Naive thymus-derived CD8-positive, alpha-beta T cell (primary cell): ENCODE data around the gene NKIRAS2. TPM values are rescaled to one million over a fixed set of nuclear protein-coding genes. Genes with fewer than 3 reads are reported as not detected.

Experiments
- ATAC-seq, 2 donors: fragments of 150-1000 bp; cut with Tn5 transposase in 1 of 2; sonication (Bioruptor Pico), chemical (Tn5 transposase) in 1 of 2; 1 replicate in 1 of 2; 2 replicates in 1 of 2; pipeline ENCODE4 v1.10.0; 2021; ENCODE audit warnings: mild to moderate bottlenecking in 2 of 2, moderate library complexity in 2 of 2
- POLR2A ChIA-PET: fragments of 350-600 bp; sonication (Branson Sonifier 250); formaldehyde crosslinking; loops from one replicate; lab custom pipeline; 2021; ENCODE audit warnings: antibody characterized with exemption; lab: Charles Lee
- DNase-seq, 10 donors: peaks; one replicate each; pipeline versions ENCODE4 v3.0.0 to v3.0.0-alpha.2; 2020 to 2022
- H3K27ac Mint-ChIP-seq, 10 donors: one replicate each; pipeline ENCODE4 v1.8.0; 2020 to 2022; ENCODE audit warnings: mild to moderate bottlenecking in 10 of 10, mixed read lengths in 10 of 10, moderate library complexity in 4 of 10, inconsistent platforms in 1 of 10
- H3K27me3 Mint-ChIP-seq, 5 donors: one replicate each; pipeline ENCODE4 v1.8.0; 2021 to 2022; ENCODE audit warnings: mixed read lengths in 5 of 5
- H3K36me3 Mint-ChIP-seq, 3 donors: one replicate each; pipeline ENCODE4 v1.8.0; 2020 to 2022; ENCODE audit warnings: mixed read lengths in 3 of 3, mild to moderate bottlenecking in 2 of 3, inconsistent platforms in 1 of 3
- H3K4me1 Mint-ChIP-seq, 4 donors: one replicate each; pipeline ENCODE4 v1.8.0; 2021 to 2022; ENCODE audit warnings: mixed read lengths in 4 of 4
- H3K4me3 Mint-ChIP-seq, 10 donors: one replicate each; pipeline ENCODE4 v1.8.0; 2020 to 2022; ENCODE audit warnings: mild to moderate bottlenecking in 10 of 10, mixed read lengths in 10 of 10, moderate library complexity in 6 of 10, inconsistent platforms in 1 of 10
- H3K9me3 Mint-ChIP-seq, 9 donors: one replicate each; pipeline ENCODE4 v1.8.0; 2020 to 2022; ENCODE audit warnings: mixed read lengths in 9 of 9, mild to moderate bottlenecking in 3 of 9, inconsistent platforms in 1 of 9, moderate library complexity in 1 of 9
- polyA plus RNA-seq, 3 donors: library from polyadenylated mRNA; unstranded; fragments of 300-500 nt; fragmentation: Illumina TruSeq; gene quantifications; one replicate each; pipeline ENCODE4 v1.2.3, GENCODE V29; 2021
- total RNA-seq, 8 experiments: library from RNA in 2 of 8; stranded (reverse) in 2 of 8; gene quantifications; one replicate each; pipeline ENCODE4 v1.2.3 and lab custom pipeline; 2021 to 2026

Gene NKIRAS2
- total and polyA plus RNA-seq, 5 experiments from 2014 or later, result 19.1 to 30.2 (median 20.5) TPM

GRCh38 chr17:42034059-42034458 lies 14.2 kb downstream of the NKIRAS2 start:
- POLR2A ChIA-PET, result interaction anchor here (1.2 kb wide), 1 partner anchor 16 kb away, joined by 3 read pairs; no protein-coding TSS in a partner anchor

GRCh38 chr17:42038221-42038973 lies 18.5 kb downstream of the NKIRAS2 start:
- POLR2A ChIA-PET, result no interaction called here
- no peaks in the 10 kb centered on the region for H3K9me3 Mint-ChIP-seq
- ATAC-seq (no peak), DNase-seq (no peak)
- H3K27me3 Mint-ChIP-seq, result peaks cover 0 to 19% (median 5%) of the 10 kb centered on the region in 5 donors
- peaks cover 3 to 9% (median 6%) of the 10 kb centered on the region in 4 donors for H3K4me1 Mint-ChIP-seq
- no peaks in the 10 kb centered on the region for H3K36me3 Mint-ChIP-seq
- H3K4me3 Mint-ChIP-seq, result no peak overlapping the region
- H3K27ac Mint-ChIP-seq, result no peak overlapping the region

More at GRCh38 chr17:42034059-42034458, 14.2 kb downstream of the NKIRAS2 start:
- DNase-seq (no peak), ATAC-seq (peak in 1 of 2 donors; percentile 29)
- Mint-ChIP-seq H3K27me3 (peaks cover 0 to 15% (median 5%) of the 10 kb centered on the region in 5 donors), H3K4me3 (no peak overlapping the region), H3K9me3 (no peaks in the 10 kb centered on the region), H3K4me1 (peaks cover 3 to 9% (median 6%) of the 10 kb centered on the region in 4 donors), H3K36me3 (no peaks in the 10 kb centered on the region), H3K27ac (no peak overlapping the region)

- POLR2A ChIA-PET, result interaction anchor here (0.9 to 1.0 kb wide), 2 partner anchors 11 to 72 kb away, joined by 3 to 4 read pairs; partner anchors contain the start of genes C17orf113 and DHX58
- Mint-ChIP-seq H3K36me3 (no peaks in the 10 kb centered on the region), H3K27ac (no peak overlapping the region), H3K4me3 (no peak overlapping the region), H3K27me3 (peaks cover 0 to 19% (median 5%) of the 10 kb centered on the region in 5 donors), H3K9me3 (no peaks in the 10 kb centered on the region), H3K4me1 (no peaks in the 10 kb centered on the region)
- DNase-seq (no peak), ATAC-seq (no peak)
Measured at GRCh38 chr17:42039794-42040763, 20.2 kb downstream of the NKIRAS2 start.

- Mint-ChIP-seq H3K27ac (no peak overlapping the region), H3K4me3 (no peak overlapping the region), H3K9me3 (no peaks in the 10 kb centered on the region), H3K36me3 (no peaks in the 10 kb centered on the region), H3K4me1 (no peaks in the 10 kb centered on the region), H3K27me3 (peaks cover 0 to 16% (median 5%) of the 10 kb centered on the region in 5 donors)
- POLR2A ChIA-PET, result interaction anchor here (0.9 to 1.0 kb wide), 2 partner anchors 10 to 72 kb away, joined by 3 to 4 read pairs; partner anchors contain the start of genes C17orf113 and DHX58
- no peak for ATAC-seq
- no peak for DNase-seq
Measured at GRCh38 chr17:42040818-42041217, 20.9 kb downstream of the NKIRAS2 start.

- DNase-seq (no peak), ATAC-seq (no peak)
- no peak overlapping the region for H3K4me3 Mint-ChIP-seq
- H3K27ac Mint-ChIP-seq, result peak overlapping the region in 1 of 10 donors; percentile 22
- POLR2A ChIA-PET, result interaction anchor here (1.0 kb wide), 1 partner anchor 71 kb away, joined by 3 read pairs; the partner anchor contains the start of gene DHX58
- no peaks in the 10 kb centered on the region for H3K36me3 Mint-ChIP-seq
- peaks cover 0 to 2% (median 0%) of the 10 kb centered on the region in 4 donors for H3K4me1 Mint-ChIP-seq
- peaks cover 0 to 16% (median 5%) of the 10 kb centered on the region in 5 donors for H3K27me3 Mint-ChIP-seq
- no peaks in the 10 kb centered on the region for H3K9me3 Mint-ChIP-seq
Measured at GRCh38 chr17:42041619-42042018, 21.7 kb downstream of the NKIRAS2 start.

- no peak overlapping the region for H3K27ac Mint-ChIP-seq
- POLR2A ChIA-PET, result no interaction called here
- H3K36me3 Mint-ChIP-seq, result no peaks in the 10 kb centered on the region
- H3K27me3 Mint-ChIP-seq, result peaks cover 0 to 13% (median 2%) of the 10 kb centered on the region in 5 donors
- H3K4me1 Mint-ChIP-seq, result peaks cover 0 to 2% (median 0%) of the 10 kb centered on the region in 4 donors
- H3K4me3 Mint-ChIP-seq, result no peak overlapping the region
- ATAC-seq (no peak), DNase-seq (no peak)
- no peaks in the 10 kb centered on the region for H3K9me3 Mint-ChIP-seq
Measured at GRCh38 chr17:42042598-42043319, 22.9 kb downstream of the NKIRAS2 start.

- Mint-ChIP-seq H3K9me3 (no peaks in the 10 kb centered on the region), H3K4me1 (peaks cover 1 to 5% (median 3%) of the 10 kb centered on the region in 4 donors), H3K27ac (peak overlapping the region in 2 of 10 donors; percentile 1 to 15), H3K4me3 (no peak overlapping the region), H3K36me3 (no peaks in the 10 kb centered on the region), H3K27me3 (peaks cover 0 to 12% (median 3%) of the 10 kb centered on the region in 5 donors)
- POLR2A ChIA-PET, result no interaction called here
- no peak for DNase-seq
- no peak for ATAC-seq
Measured at GRCh38 chr17:42045719-42046118, 25.8 kb downstream of the NKIRAS2 start.

- ATAC-seq (no peak), DNase-seq (no peak)
- Mint-ChIP-seq H3K36me3 (no peaks in the 10 kb centered on the region), H3K27ac (peak overlapping the region in 1 of 10 donors; percentile 33), H3K4me1 (peaks cover 6 to 9% (median 7%) of the 10 kb centered on the region in 4 donors), H3K27me3 (peaks cover 2 to 20% (median 6%) of the 10 kb centered on the region in 5 donors), H3K9me3 (no peaks in the 10 kb centered on the region), H3K4me3 (no peak overlapping the region)
- POLR2A ChIA-PET, result interaction anchor here (0.7 kb wide), 1 partner anchor 547 kb away, joined by 4 read pairs; no protein-coding TSS in a partner anchor
Measured at GRCh38 chr17:42047343-42047742, 27.5 kb downstream of the NKIRAS2 start.

- Mint-ChIP-seq H3K4me3 (peak overlapping the region; percentile 66 to 88 (median 79)), H3K36me3 (no peaks in the 10 kb centered on the region), H3K27me3 (peaks cover 9 to 41% (median 19%) of the 10 kb centered on the region in 5 donors), H3K27ac (peak overlapping the region in 4 of 10 donors; percentile 41 to 81 (median 62)), H3K9me3 (no peaks in the 10 kb centered on the region), H3K4me1 (peaks cover 6 to 9% (median 7%) of the 10 kb centered on the region in 4 donors)
- POLR2A ChIA-PET, result interaction anchor here (1.2 kb wide), 1 partner anchor 29 kb away, joined by 3 read pairs; no protein-coding TSS in a partner anchor
- no peak for DNase-seq
- no peak for ATAC-seq
Measured at GRCh38 chr17:42049834-42050392, 30.0 kb downstream of the NKIRAS2 start.

- peaks cover 9 to 47% (median 23%) of the 10 kb centered on the region in 5 donors for H3K27me3 Mint-ChIP-seq
- peaks cover 6 to 9% (median 7%) of the 10 kb centered on the region in 4 donors for H3K4me1 Mint-ChIP-seq
- peak within 1 kb of the TSS in 6 of 10 donors; percentile 31 to 81 (median 56) for H3K27ac Mint-ChIP-seq
- no peaks in the 10 kb centered on the region for H3K36me3 Mint-ChIP-seq
- H3K9me3 Mint-ChIP-seq, result no peaks in the 10 kb centered on the region
- ATAC-seq (peak; percentile 85 to 86), DNase-seq (peak; percentile 34 to 81 (median 55))
- peak within 1 kb of the TSS; percentile 67 to 89 (median 81) for H3K4me3 Mint-ChIP-seq
- POLR2A ChIA-PET, result interaction anchor here (1.5 kb wide), 1 partner anchor 10 kb away, joined by 4 read pairs; no protein-coding TSS in a partner anchor
Measured at GRCh38 chr17:42050393-42051012, 30.6 kb downstream of the NKIRAS2 start, which contains the start of gene C17orf113. C17orf113 (minus strand) TSS chr17:42050601; CDS start chr17:42043376, 7,225 bp downstream.

- no peak for DNase-seq
- Mint-ChIP-seq H3K27ac (peak overlapping the region in 4 of 10 donors; percentile 31 to 61 (median 44)), H3K4me3 (peak overlapping the region; percentile 67 to 89 (median 80)), H3K4me1 (peaks cover 4 to 9% (median 7%) of the 10 kb centered on the region in 4 donors), H3K27me3 (peaks cover 9 to 49% (median 27%) of the 10 kb centered on the region in 5 donors), H3K36me3 (no peaks in the 10 kb centered on the region), H3K9me3 (no peaks in the 10 kb centered on the region)
- POLR2A ChIA-PET, result interaction anchor here (1.5 kb wide), 1 partner anchor 10 kb away, joined by 4 read pairs; no protein-coding TSS in a partner anchor
- no peak for ATAC-seq
Measured at GRCh38 chr17:42051013-42051400, 31.1 kb downstream of the NKIRAS2 start.
